ENCODE results near the gene GALNT17.

DNA sequence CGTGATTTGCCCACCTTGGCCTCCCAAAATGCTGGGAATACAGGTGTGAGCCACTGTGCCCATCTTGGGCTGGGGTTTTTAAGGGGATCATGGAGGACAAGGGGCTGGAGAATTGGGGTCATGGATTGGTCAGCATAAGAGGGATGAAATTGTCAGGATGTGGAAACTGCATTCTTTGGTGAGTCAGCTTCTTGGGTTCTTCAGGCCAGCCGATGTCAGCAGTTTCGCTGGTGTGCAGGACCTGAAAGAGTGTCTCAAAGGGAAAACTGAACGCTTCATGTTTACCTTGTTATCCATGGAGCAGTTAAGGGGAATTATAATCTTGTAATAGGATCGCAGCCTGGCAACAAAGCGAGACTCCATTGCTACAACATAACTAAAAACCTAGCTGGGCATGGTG is 13.0 kb downstream of the GALNT17 start:
- no peak for TF ChIP-seq POLR2A (IDR thresholded peaks at IDR 0.05)
- TF ChIP-seq, protein P1, sequence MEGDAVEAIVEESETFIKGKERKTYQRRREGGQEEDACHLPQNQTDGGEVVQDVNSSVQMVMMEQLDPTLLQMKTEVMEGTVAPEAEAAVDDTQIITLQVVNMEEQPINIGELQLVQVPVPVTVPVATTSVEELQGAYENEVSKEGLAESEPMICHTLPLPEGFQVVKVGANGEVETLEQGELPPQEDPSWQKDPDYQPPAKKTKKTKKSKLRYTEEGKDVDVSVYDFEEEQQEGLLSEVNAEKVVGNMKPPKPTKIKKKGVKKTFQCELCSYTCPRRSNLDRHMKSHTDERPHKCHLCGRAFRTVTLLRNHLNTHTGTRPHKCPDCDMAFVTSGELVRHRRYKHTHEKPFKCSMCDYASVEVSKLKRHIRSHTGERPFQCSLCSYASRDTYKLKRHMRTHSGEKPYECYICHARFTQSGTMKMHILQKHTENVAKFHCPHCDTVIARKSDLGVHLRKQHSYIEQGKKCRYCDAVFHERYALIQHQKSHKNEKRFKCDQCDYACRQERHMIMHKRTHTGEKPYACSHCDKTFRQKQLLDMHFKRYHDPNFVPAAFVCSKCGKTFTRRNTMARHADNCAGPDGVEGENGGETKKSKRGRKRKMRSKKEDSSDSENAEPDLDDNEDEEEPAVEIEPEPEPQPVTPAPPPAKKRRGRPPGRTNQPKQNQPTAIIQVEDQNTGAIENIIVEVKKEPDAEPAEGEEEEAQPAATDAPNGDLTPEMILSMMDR (IDR thresholded peaks at IDR 0.05), result no peak

Measured in heart left ventricle (tissue), 13 donors.